ENCODE results near the gene SETD4.

The SETD4 gene

DNA sequence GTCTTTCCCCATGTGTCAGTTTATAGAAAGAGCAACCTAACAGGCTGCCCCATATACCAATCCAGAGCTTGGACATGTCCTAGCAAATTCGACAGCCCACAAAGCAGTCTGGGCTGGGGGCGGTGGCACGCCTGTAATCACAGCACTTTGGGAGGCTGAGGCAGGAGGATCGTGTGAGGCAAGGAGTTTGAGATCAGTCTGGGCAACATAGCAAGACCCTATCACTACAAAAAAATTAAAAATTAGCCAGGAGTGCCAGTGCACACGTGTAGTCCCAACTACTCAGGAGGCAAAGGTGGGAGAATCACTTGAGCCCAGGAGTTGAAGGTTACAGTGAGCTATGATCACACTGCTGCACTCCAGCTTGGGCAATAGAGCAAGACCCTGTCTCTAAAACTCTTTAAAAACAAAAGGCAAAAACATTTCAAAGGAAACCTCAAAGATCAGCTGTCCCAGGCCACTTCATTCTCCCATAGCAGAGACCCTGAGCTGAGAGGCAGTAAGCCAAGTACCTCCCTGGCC is 54.4 kb downstream of the SETD4 start:
- TF ChIP-seq CEBPB (IDR thresholded peaks at IDR 0.05) (no peak), ZBTB7A (IDR thresholded peaks at IDR 0.05; ENCODE audit: low read depth) (no peak), USF1 (IDR thresholded peaks at IDR 0.05) (no peak), CREB1 (IDR thresholded peaks at IDR 0.05; ENCODE audit: low read depth) (no peak), MAX (IDR thresholded peaks at IDR 0.05) (no peak), RAD21 (IDR thresholded peaks at IDR 0.05; ENCODE audit: low read depth) (no peak), FOXM1 (IDR thresholded peaks at IDR 0.05; ENCODE audit: borderline replicate concordance, low read depth) (no peak), YY1 (IDR thresholded peaks at IDR 0.05; ENCODE audit: low read depth) (no peak), REST (IDR thresholded peaks at IDR 0.05; ENCODE audit: low read depth) (no peak), NFIC (IDR thresholded peaks at IDR 0.05) (no peak), EP300 (IDR thresholded peaks at IDR 0.05; ENCODE audit: borderline replicate concordance) (no peak), EGR1 (IDR thresholded peaks at IDR 0.05) (no peak), TAF1 (IDR thresholded peaks at IDR 0.05; ENCODE audit: low read depth) (no peak), TEAD4 (IDR thresholded peaks at IDR 0.05) (no peak), TCF12 (IDR thresholded peaks at IDR 0.05; ENCODE audit: low read depth) (no peak)

- TF ChIP-seq TAF1 (IDR thresholded peaks at IDR 0.05; ENCODE audit: low read depth) (no peak), RAD21 (IDR thresholded peaks at IDR 0.05; ENCODE audit: low read depth) (no peak), EP300 (IDR thresholded peaks at IDR 0.05; ENCODE audit: borderline replicate concordance) (no peak), TEAD4 (IDR thresholded peaks at IDR 0.05) (no peak)
Measured at GRCh38 chr21:36005018-36005417, 55.3 kb downstream of the SETD4 start.

GRCh38 chr21:36004441-36004840 is 55.9 kb downstream of the SETD4 start:
- no peak for TF ChIP-seq NFIC (IDR thresholded peaks at IDR 0.05)
- TF ChIP-seq USF1 (IDR thresholded peaks at IDR 0.05), result no peak
- TF ChIP-seq REST (IDR thresholded peaks at IDR 0.05; ENCODE audit: low read depth), result no peak
- no peak for TF ChIP-seq FOXM1 (IDR thresholded peaks at IDR 0.05; ENCODE audit: borderline replicate concordance, low read depth)
- no peak for TF ChIP-seq CREB1 (IDR thresholded peaks at IDR 0.05; ENCODE audit: low read depth)

DNA sequence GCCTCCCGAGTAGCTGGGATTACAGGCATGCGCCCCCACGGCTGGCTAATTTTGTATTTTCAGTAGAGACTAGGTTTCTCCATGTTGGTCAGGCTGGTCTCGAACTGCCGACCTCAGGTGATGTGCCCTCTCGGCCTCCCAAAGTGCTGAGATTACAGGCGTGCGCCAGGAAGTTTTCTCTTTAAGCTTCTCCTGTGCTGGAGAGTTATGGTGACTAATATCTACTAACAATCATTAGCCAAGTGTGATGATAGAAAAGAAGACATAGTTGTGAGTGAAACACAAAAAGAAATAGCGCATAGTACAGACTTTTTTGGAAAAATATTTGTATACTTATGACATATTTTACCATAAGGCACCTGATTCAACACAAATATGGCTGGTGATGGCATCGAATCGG is 56.5 kb downstream of the SETD4 start:
- TF ChIP-seq TEAD4 (IDR thresholded peaks at IDR 0.05), result no peak
- TF ChIP-seq FOXM1 (IDR thresholded peaks at IDR 0.05; ENCODE audit: borderline replicate concordance, low read depth), result no peak
- TF ChIP-seq REST (IDR thresholded peaks at IDR 0.05; ENCODE audit: low read depth), result no peak

- no peak for TF ChIP-seq CEBPB (IDR thresholded peaks at IDR 0.05)
- no peak for TF ChIP-seq RAD21 (IDR thresholded peaks at IDR 0.05; ENCODE audit: low read depth)
- TF ChIP-seq MAX (IDR thresholded peaks at IDR 0.05), result no peak
- TF ChIP-seq NFIC (IDR thresholded peaks at IDR 0.05), result no peak
- no peak for TF ChIP-seq TCF12 (IDR thresholded peaks at IDR 0.05; ENCODE audit: low read depth)
- TF ChIP-seq YY1 (IDR thresholded peaks at IDR 0.05; ENCODE audit: low read depth), result no peak
- TF ChIP-seq ZBTB7A (IDR thresholded peaks at IDR 0.05; ENCODE audit: low read depth), result no peak
- no peak for TF ChIP-seq EGR1 (IDR thresholded peaks at IDR 0.05)
- TF ChIP-seq REST (IDR thresholded peaks at IDR 0.05; ENCODE audit: low read depth), result no peak
Measured at GRCh38 chr21:35996217-35996616, 64.1 kb downstream of the SETD4 start.

Data from Ishikawa (cell line).